ENCODE data around the gene PPP1R18.

Gene PPP1R18

GRCh38 chr6:30705620-30706019 lies 19.2 kb upstream of the PPP1R18 start:
- peaks cover 6 to 70% (median 42%) of the 10 kb centered on the region in 5 donors for H3K36me3 ChIP-seq (ENCODE audit: control insufficient read depth in 5 of 5, insufficient read depth in 5 of 5, low read length in 5 of 5)

GRCh38 chr6:30703821-30704220 lies 17.4 kb upstream of the PPP1R18 start:
- Histone ChIP-seq H3K9me3 (ENCODE audit: control insufficient read depth in 5 of 5, low read length in 5 of 5) (no peaks in the 10 kb centered on the region), H3K36me3 (ENCODE audit: control insufficient read depth in 5 of 5, insufficient read depth in 5 of 5, low read length in 5 of 5) (peaks cover 3 to 58% (median 39%) of the 10 kb centered on the region in 5 donors), H3K27me3 (ENCODE audit: control insufficient read depth in 5 of 5, insufficient read depth in 4 of 5, low read length in 5 of 5) (no peaks in the 10 kb centered on the region), H3K4me1 (ENCODE audit: control insufficient read depth in 5 of 5, insufficient read depth in 5 of 5, low read length in 5 of 5) (peaks cover 0 to 11% (median 8%) of the 10 kb centered on the region in 5 donors), H3K27ac (ENCODE audit: low read depth, low read length) (no peak overlapping the region), H3K9ac (ENCODE audit: low read length in 5 of 5) (no peak overlapping the region), H3K4me3 (ENCODE audit: low read depth in 1 of 5, low read length in 5 of 5) (no peak overlapping the region)

More at GRCh38 chr6:30705620-30706019, 19.2 kb upstream of the PPP1R18 start:
- Histone ChIP-seq H3K9ac (ENCODE audit: low read length in 5 of 5) (no peak overlapping the region), H3K9me3 (ENCODE audit: control insufficient read depth in 5 of 5, low read length in 5 of 5) (no peaks in the 10 kb centered on the region), H3K27ac (ENCODE audit: low read depth, low read length) (no peak overlapping the region), H3K27me3 (ENCODE audit: control insufficient read depth in 5 of 5, insufficient read depth in 4 of 5, low read length in 5 of 5) (no peaks in the 10 kb centered on the region), H3K4me3 (ENCODE audit: low read depth in 1 of 5, low read length in 5 of 5) (no peak overlapping the region), H3K4me1 (ENCODE audit: control insufficient read depth in 5 of 5, insufficient read depth in 5 of 5, low read length in 5 of 5) (peaks cover 0 to 11% (median 8%) of the 10 kb centered on the region in 5 donors)

- no peak overlapping the region for H3K27ac ChIP-seq (ENCODE audit: low read depth, low read length)
- H3K4me1 ChIP-seq (ENCODE audit: control insufficient read depth in 5 of 5, insufficient read depth in 5 of 5, low read length in 5 of 5): peaks cover 0 to 11% (median 8%) of the 10 kb centered on the region in 5 donors
- no peaks in the 10 kb centered on the region for H3K27me3 ChIP-seq (ENCODE audit: control insufficient read depth in 5 of 5, insufficient read depth in 4 of 5, low read length in 5 of 5)
- no peak overlapping the region for H3K9ac ChIP-seq (ENCODE audit: low read length in 5 of 5)
- no peaks in the 10 kb centered on the region for H3K9me3 ChIP-seq (ENCODE audit: control insufficient read depth in 5 of 5, low read length in 5 of 5)
- H3K36me3 ChIP-seq (ENCODE audit: control insufficient read depth in 5 of 5, insufficient read depth in 5 of 5, low read length in 5 of 5): peaks cover 3 to 52% (median 37%) of the 10 kb centered on the region in 5 donors
- H3K4me3 ChIP-seq (ENCODE audit: low read depth in 1 of 5, low read length in 5 of 5): no peak overlapping the region
Observed at GRCh38 chr6:30703011-30703410, 16.6 kb upstream of the PPP1R18 start.

GRCh38 chr6:30700340-30700739 lies 13.9 kb upstream of the PPP1R18 start:
- H3K4me3 ChIP-seq (ENCODE audit: low read depth in 1 of 5, low read length in 5 of 5): no peak overlapping the region
- no peak overlapping the region for H3K9ac ChIP-seq (ENCODE audit: low read length in 5 of 5)
- no peaks in the 10 kb centered on the region for H3K27me3 ChIP-seq (ENCODE audit: control insufficient read depth in 5 of 5, insufficient read depth in 4 of 5, low read length in 5 of 5)
- H3K4me1 ChIP-seq (ENCODE audit: control insufficient read depth in 5 of 5, insufficient read depth in 5 of 5, low read length in 5 of 5): peaks cover 0 to 15% (median 8%) of the 10 kb centered on the region in 5 donors
- no peak overlapping the region for H3K27ac ChIP-seq (ENCODE audit: low read depth, low read length)
- H3K9me3 ChIP-seq (ENCODE audit: control insufficient read depth in 5 of 5, low read length in 5 of 5): no peaks in the 10 kb centered on the region
- peaks cover 0 to 29% (median 17%) of the 10 kb centered on the region in 5 donors for H3K36me3 ChIP-seq (ENCODE audit: control insufficient read depth in 5 of 5, insufficient read depth in 5 of 5, low read length in 5 of 5)

- no peak overlapping the region for H3K27ac ChIP-seq (ENCODE audit: low read depth, low read length)
Observed at GRCh38 chr6:30696432-30696831, 10.0 kb upstream of the PPP1R18 start.

GRCh38 chr6:30691208-30691847 lies 4.9 kb upstream of the PPP1R18 start:
- Histone ChIP-seq H3K4me1 (ENCODE audit: control insufficient read depth in 5 of 5, insufficient read depth in 5 of 5, low read length in 5 of 5) (peaks cover 8 to 48% (median 42%) of the 10 kb centered on the region in 5 donors), H3K36me3 (ENCODE audit: control insufficient read depth in 5 of 5, insufficient read depth in 5 of 5, low read length in 5 of 5) (no peaks in the 10 kb centered on the region), H3K4me3 (ENCODE audit: low read depth in 1 of 5, low read length in 5 of 5) (peak overlapping the region in 4 of 5 donors; percentile 52 to 86 (median 72)), H3K9ac (ENCODE audit: low read length in 5 of 5) (peak overlapping the region in 1 of 5 donors; percentile 32), H3K9me3 (ENCODE audit: control insufficient read depth in 5 of 5, low read length in 5 of 5) (no peaks in the 10 kb centered on the region), H3K27ac (ENCODE audit: low read depth, low read length) (peak overlapping the region; percentile 100), H3K27me3 (ENCODE audit: control insufficient read depth in 5 of 5, insufficient read depth in 4 of 5, low read length in 5 of 5) (peaks cover 0 to 4% (median 0%) of the 10 kb centered on the region in 5 donors)

More at GRCh38 chr6:30696432-30696831, 10.0 kb upstream of the PPP1R18 start:
- H3K4me3 ChIP-seq (ENCODE audit: low read depth in 1 of 5, low read length in 5 of 5): no peak overlapping the region
- no peak overlapping the region for H3K9ac ChIP-seq (ENCODE audit: low read length in 5 of 5)
- H3K4me1 ChIP-seq (ENCODE audit: control insufficient read depth in 5 of 5, insufficient read depth in 5 of 5, low read length in 5 of 5): peaks cover 0 to 13% (median 5%) of the 10 kb centered on the region in 5 donors
- no peaks in the 10 kb centered on the region for H3K27me3 ChIP-seq (ENCODE audit: control insufficient read depth in 5 of 5, insufficient read depth in 4 of 5, low read length in 5 of 5)
- H3K36me3 ChIP-seq (ENCODE audit: control insufficient read depth in 5 of 5, insufficient read depth in 5 of 5, low read length in 5 of 5): peaks cover 0 to 6% (median 3%) of the 10 kb centered on the region in 5 donors
- no peaks in the 10 kb centered on the region for H3K9me3 ChIP-seq (ENCODE audit: control insufficient read depth in 5 of 5, low read length in 5 of 5)

GRCh38 chr6:30690403-30691207 lies 4.2 kb upstream of the PPP1R18 start, which contains the start of gene NRM:
Gene NRM (minus strand): TSS chr6:30690984. CDS start chr6:30690974, 10 bp downstream.
- H3K9ac ChIP-seq (ENCODE audit: low read length in 5 of 5): peak within 1 kb of the TSS; percentile 40 to 82 (median 61)
- peak within 1 kb of the TSS; percentile 52 to 97 (median 80) for H3K4me3 ChIP-seq (ENCODE audit: low read depth in 1 of 5, low read length in 5 of 5)
- no peaks in the 10 kb centered on the region for H3K9me3 ChIP-seq (ENCODE audit: control insufficient read depth in 5 of 5, low read length in 5 of 5)
- no peaks in the 10 kb centered on the region for H3K36me3 ChIP-seq (ENCODE audit: control insufficient read depth in 5 of 5, insufficient read depth in 5 of 5, low read length in 5 of 5)
- H3K4me1 ChIP-seq (ENCODE audit: control insufficient read depth in 5 of 5, insufficient read depth in 5 of 5, low read length in 5 of 5): peaks cover 8 to 55% (median 50%) of the 10 kb centered on the region in 5 donors
- peaks cover 0 to 4% (median 0%) of the 10 kb centered on the region in 5 donors for H3K27me3 ChIP-seq (ENCODE audit: control insufficient read depth in 5 of 5, insufficient read depth in 4 of 5, low read length in 5 of 5)
- H3K27ac ChIP-seq (ENCODE audit: low read depth, low read length): peak within 1 kb of the TSS; percentile 100

- Histone ChIP-seq H3K4me1 (ENCODE audit: control insufficient read depth in 5 of 5, insufficient read depth in 5 of 5, low read length in 5 of 5) (peaks cover 10 to 56% (median 52%) of the 10 kb centered on the region in 5 donors), H3K9me3 (ENCODE audit: control insufficient read depth in 5 of 5, low read length in 5 of 5) (no peaks in the 10 kb centered on the region)
Observed at GRCh38 chr6:30689985-30690384, 3.5 kb upstream of the PPP1R18 start.

GRCh38 chr6:30689022-30689865 lies 2.8 kb upstream of the PPP1R18 start:
- Histone ChIP-seq H3K36me3 (ENCODE audit: control insufficient read depth in 5 of 5, insufficient read depth in 5 of 5, low read length in 5 of 5) (no peaks in the 10 kb centered on the region), H3K9ac (ENCODE audit: low read length in 5 of 5) (peak overlapping the region in 3 of 5 donors; percentile 68 to 96 (median 94)), H3K9me3 (ENCODE audit: control insufficient read depth in 5 of 5, low read length in 5 of 5) (no peaks in the 10 kb centered on the region), H3K4me3 (ENCODE audit: low read depth in 1 of 5, low read length in 5 of 5) (peak overlapping the region in 3 of 5 donors; percentile 75 to 94 (median 80)), H3K27ac (ENCODE audit: low read depth, low read length) (peak overlapping the region; percentile 100), H3K4me1 (ENCODE audit: control insufficient read depth in 5 of 5, insufficient read depth in 5 of 5, low read length in 5 of 5) (peaks cover 10 to 62% (median 57%) of the 10 kb centered on the region in 5 donors), H3K27me3 (ENCODE audit: control insufficient read depth in 5 of 5, insufficient read depth in 4 of 5, low read length in 5 of 5) (peaks cover 0 to 4% (median 0%) of the 10 kb centered on the region in 5 donors)

More at GRCh38 chr6:30689985-30690384, 3.5 kb upstream of the PPP1R18 start:
- Histone ChIP-seq H3K9ac (ENCODE audit: low read length in 5 of 5) (peak overlapping the region in 3 of 5 donors; percentile 40 to 82 (median 68)), H3K36me3 (ENCODE audit: control insufficient read depth in 5 of 5, insufficient read depth in 5 of 5, low read length in 5 of 5) (no peaks in the 10 kb centered on the region), H3K27ac (ENCODE audit: low read depth, low read length) (peak overlapping the region; percentile 100), H3K27me3 (ENCODE audit: control insufficient read depth in 5 of 5, insufficient read depth in 4 of 5, low read length in 5 of 5) (peaks cover 0 to 4% (median 0%) of the 10 kb centered on the region in 5 donors), H3K4me3 (ENCODE audit: low read depth in 1 of 5, low read length in 5 of 5) (peak overlapping the region; percentile 52 to 97 (median 80))
